ENCODE data around the gene CXCL1. TPM values are rescaled to one million over a fixed set of nuclear protein-coding genes. Genes with fewer than 3 reads are reported as not detected.

CXCL1 gene
- total and polyA plus RNA-seq, 5 donors, result 2.4 to 7.4 (median 4.3) TPM

Other genes starting within 250 kb of the CXCL1 start
- not detected for gene RASSF6, start 249.0 kb upstream of the CXCL1 start, total RNA-seq
- not detected for gene RASSF6, start 249.0 kb upstream of the CXCL1 start, polyA plus RNA-seq
- 1 to 10 TPM in 1 of 4 donors, under 1 TPM in 3; 0.31 to 1.7 (median 0.41) TPM for gene CXCL8, start 128.8 kb upstream of the CXCL1 start, total RNA-seq
- gene CXCL8, start 128.8 kb upstream of the CXCL1 start, polyA plus RNA-seq, result 1.6 TPM
- under 1 TPM in 3 of 4 donors, not detected in 1; 0.29 to 0.92 (median 0.46) TPM for gene CXCL6, start 32.7 kb upstream of the CXCL1 start, total RNA-seq
- 0.20 TPM for gene CXCL6, start 32.7 kb upstream of the CXCL1 start, polyA plus RNA-seq
- not detected for gene PF4V1, start 16.1 kb upstream of the CXCL1 start, total RNA-seq
- gene PF4V1, start 16.1 kb upstream of the CXCL1 start, polyA plus RNA-seq, result not detected
- gene PF4, start 112.6 kb downstream of the CXCL1 start, total RNA-seq, result not detected
- 0.18 TPM for gene PF4, start 112.6 kb downstream of the CXCL1 start, polyA plus RNA-seq
- under 1 TPM in 2 of 4 donors, not detected in 2; 0.34 to 0.48 TPM for gene PPBP, start 118.8 kb downstream of the CXCL1 start, total RNA-seq
- gene PPBP, start 118.8 kb downstream of the CXCL1 start, polyA plus RNA-seq, result not detected
- gene CXCL5, start 129.3 kb downstream of the CXCL1 start, total RNA-seq, result not detected
- gene CXCL5, start 129.3 kb downstream of the CXCL1 start, polyA plus RNA-seq, result 0.25 TPM
- 1 to 10 TPM in 1 of 4 donors, under 1 TPM in 3; 0.50 to 1.9 (median 0.78) TPM for gene CXCL3, start 169.3 kb downstream of the CXCL1 start, total RNA-seq
- gene CXCL3, start 169.3 kb downstream of the CXCL1 start, polyA plus RNA-seq, result 2.5 TPM
- gene CXCL2, start 229.8 kb downstream of the CXCL1 start, total RNA-seq, result 10 to 100 TPM in 2 of 4 donors, 1 to 10 TPM in 2; 6.2 to 19.1 (median 13.0) TPM
- 27.2 TPM for gene CXCL2, start 229.8 kb downstream of the CXCL1 start, polyA plus RNA-seq